ENCODE results near the gene EPHA3.

EPHA3 gene

DNA sequence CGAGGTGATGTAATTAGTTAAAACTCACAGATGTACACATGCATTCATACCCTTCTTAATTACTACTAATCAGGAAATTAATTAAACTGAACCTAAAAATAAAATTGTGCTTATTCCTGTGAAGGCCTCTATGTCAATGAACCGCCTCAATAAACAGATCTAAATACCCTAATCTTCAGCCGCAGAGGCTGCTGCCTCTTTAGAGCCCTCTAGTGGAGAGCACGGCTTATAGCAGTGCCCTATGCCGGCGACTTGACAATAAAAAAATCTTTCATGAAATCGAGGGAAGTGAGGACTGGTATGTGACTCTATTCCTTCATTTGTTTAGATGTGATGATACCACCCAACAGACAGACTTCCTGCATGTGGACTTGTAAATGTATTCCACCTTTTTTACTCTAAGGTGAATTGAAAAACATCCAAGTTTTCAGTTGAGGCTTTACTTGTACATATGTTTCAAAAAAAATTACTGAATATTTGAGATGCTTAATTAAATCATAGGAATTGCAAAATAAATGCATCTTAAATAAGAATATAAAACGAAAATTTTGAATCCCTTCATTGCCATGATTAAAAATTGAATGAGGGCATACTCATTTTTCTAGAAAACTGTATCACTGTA is 8.3 kb upstream of the EPHA3 start:
- FAIRE-seq (peak; percentile 66), DNase-seq (ENCODE audit: insufficient read length, low spot score) (no peak)
- no peak for TF ChIP-seq POU2F2 (IDR thresholded peaks at IDR 0.05; ENCODE audit: low read depth, low read length)
- no peak for TF ChIP-seq TAF1 (IDR thresholded peaks at IDR 0.05; ENCODE audit: low read depth, low read length)
- TF ChIP-seq SPI1 (IDR thresholded peaks at IDR 0.05; ENCODE audit: low read depth, low read length), result no peak
- no peak for TF ChIP-seq POLR2AphosphoS5 (IDR thresholded peaks at IDR 0.05; ENCODE audit: low read depth, low read length)
- no peak for TF ChIP-seq PAX5 (IDR thresholded peaks at IDR 0.05; ENCODE audit: insufficient read depth, low read length, severe bottlenecking)
- no peak for TF ChIP-seq POLR2A (IDR thresholded peaks at IDR 0.05; ENCODE audit: low read depth, low read length)

DNA sequence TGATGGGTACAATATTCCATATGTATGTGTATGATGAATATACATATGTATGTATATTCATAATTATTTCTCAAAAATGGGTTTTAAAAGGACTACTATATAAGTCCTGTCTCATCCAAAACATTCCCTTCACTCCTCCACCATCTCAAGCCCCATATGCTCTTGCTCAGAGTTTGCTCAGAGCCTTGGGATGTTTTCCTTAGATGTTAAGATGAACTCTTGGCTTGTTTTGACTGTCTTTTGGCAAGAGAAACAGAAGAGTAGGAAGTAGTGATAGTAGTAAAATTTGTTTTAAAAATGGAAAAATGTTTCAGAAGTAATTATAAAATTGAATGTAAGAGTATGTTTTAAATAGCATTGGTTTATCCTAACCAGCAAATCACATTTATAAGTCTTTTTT is 6.2 kb upstream of the EPHA3 start:
- TF ChIP-seq POLR2AphosphoS5 (IDR thresholded peaks at IDR 0.05; ENCODE audit: low read depth, low read length), result no peak
- no peak for TF ChIP-seq POU2F2 (IDR thresholded peaks at IDR 0.05; ENCODE audit: low read depth, low read length)
- TF ChIP-seq POLR2A (IDR thresholded peaks at IDR 0.05; ENCODE audit: low read depth, low read length), result no peak
- TF ChIP-seq PAX5 (IDR thresholded peaks at IDR 0.05; ENCODE audit: insufficient read depth, low read length, severe bottlenecking), result no peak
- no peak for TF ChIP-seq SPI1 (IDR thresholded peaks at IDR 0.05; ENCODE audit: low read depth, low read length)
- TF ChIP-seq TAF1 (IDR thresholded peaks at IDR 0.05; ENCODE audit: low read depth, low read length), result no peak
- DNase-seq (ENCODE audit: insufficient read length, low spot score) (no peak), FAIRE-seq (no peak)

DNA sequence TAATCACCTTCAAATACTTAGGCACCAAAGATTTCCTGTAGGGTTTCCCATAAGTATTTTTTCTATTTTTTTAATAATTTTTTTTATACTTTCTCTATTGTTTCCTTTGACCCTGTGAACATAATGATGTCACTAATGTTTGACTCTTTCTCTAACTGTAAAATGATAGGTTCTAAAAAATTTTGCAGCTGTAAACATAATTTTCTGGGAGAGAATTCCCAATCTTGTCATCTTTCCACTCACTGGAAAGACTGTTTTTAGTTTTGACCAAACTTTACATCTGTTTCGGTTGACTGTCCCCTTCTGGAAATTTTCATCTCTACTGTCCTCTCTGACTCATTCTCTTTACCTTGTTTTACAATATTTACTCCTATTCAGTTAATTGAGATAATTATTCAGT is 5.5 kb upstream of the EPHA3 start:
- no peak for TF ChIP-seq POLR2A (IDR thresholded peaks at IDR 0.05; ENCODE audit: low read depth, low read length)
- TF ChIP-seq SPI1 (IDR thresholded peaks at IDR 0.05; ENCODE audit: low read depth, low read length), result no peak
- no peak for TF ChIP-seq PAX5 (IDR thresholded peaks at IDR 0.05; ENCODE audit: insufficient read depth, low read length, severe bottlenecking)
- no peak for TF ChIP-seq TAF1 (IDR thresholded peaks at IDR 0.05; ENCODE audit: low read depth, low read length)
- TF ChIP-seq POLR2AphosphoS5 (IDR thresholded peaks at IDR 0.05; ENCODE audit: low read depth, low read length), result no peak
- no peak for TF ChIP-seq POU2F2 (IDR thresholded peaks at IDR 0.05; ENCODE audit: low read depth, low read length)
- FAIRE-seq, result no peak

DNA sequence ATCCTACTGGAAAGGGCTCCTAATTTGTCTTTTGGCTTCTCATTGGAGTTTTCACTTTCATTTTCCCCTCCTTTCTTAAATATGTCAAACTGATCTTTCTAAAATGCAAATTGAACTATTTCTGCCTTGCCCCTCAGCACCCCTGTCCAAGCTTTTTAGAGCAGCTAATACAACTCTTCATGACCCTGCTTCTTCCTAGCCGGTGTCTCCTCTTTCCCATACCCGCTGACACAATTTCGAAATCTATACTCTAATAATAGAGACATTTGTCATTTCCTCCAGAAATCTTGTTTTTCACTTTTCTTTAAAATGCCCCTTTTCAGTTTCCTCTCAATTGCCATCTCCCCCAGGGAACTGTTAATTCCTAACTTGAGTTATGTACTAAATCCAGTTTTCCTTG is 2.9 kb upstream of the EPHA3 start:
- TF ChIP-seq SPI1 (IDR thresholded peaks at IDR 0.05; ENCODE audit: low read depth, low read length), result no peak
- TF ChIP-seq TAF1 (IDR thresholded peaks at IDR 0.05; ENCODE audit: low read depth, low read length), result no peak
- no peak for DNase-seq (ENCODE audit: insufficient read length, low spot score)
- FAIRE-seq, result no peak

More for the DNA sequence above, 5.5 kb upstream of the EPHA3 start:
- no peak for DNase-seq (ENCODE audit: insufficient read length, low spot score)

DNA sequence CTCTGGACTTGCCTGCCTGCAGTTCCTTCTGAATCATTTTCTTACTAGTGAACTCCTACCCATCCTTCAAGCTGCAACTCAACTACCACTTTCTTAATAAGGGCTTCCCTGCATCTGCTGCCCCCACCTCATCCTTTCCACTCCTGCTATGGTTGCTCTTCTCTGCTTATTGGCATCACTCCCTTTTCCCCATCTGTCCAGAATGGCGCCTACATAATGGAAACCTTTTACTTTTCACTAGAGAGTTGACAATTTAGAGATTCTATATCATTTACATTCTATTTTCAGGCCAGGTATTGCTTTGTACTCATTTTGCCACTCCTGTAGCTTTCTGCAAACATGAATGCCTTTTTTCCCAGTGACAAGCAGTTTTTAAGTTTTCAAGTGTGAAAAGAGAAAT is 1.9 kb upstream of the EPHA3 start:
- TF ChIP-seq SPI1 (IDR thresholded peaks at IDR 0.05; ENCODE audit: low read depth, low read length), result no peak
- TF ChIP-seq POU2F2 (IDR thresholded peaks at IDR 0.05; ENCODE audit: low read depth, low read length), result no peak
- no peak for FAIRE-seq
- no peak for DNase-seq (ENCODE audit: insufficient read length, low spot score)

DNA sequence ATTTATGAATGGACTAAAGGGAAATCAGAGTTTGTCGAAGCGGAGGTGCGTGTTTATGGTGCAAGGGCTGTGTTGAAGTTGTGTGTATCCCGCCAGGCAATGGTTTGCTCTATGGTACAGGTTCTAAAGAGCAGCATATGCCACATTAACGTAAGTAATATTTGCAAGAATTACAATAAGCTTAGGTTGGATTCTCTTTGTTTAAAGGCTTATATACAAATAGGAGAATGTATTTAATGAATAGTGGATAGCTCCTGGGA is 800 bp downstream of the EPHA3 start:
- no peak for FAIRE-seq
- TF ChIP-seq TAF1 (IDR thresholded peaks at IDR 0.05; ENCODE audit: low read depth, low read length), result no peak
- TF ChIP-seq PAX5 (IDR thresholded peaks at IDR 0.05; ENCODE audit: insufficient read depth, low read length, severe bottlenecking), result no peak
- no peak for TF ChIP-seq POLR2AphosphoS5 (IDR thresholded peaks at IDR 0.05; ENCODE audit: low read depth, low read length)
- TF ChIP-seq POU2F2 (IDR thresholded peaks at IDR 0.05; ENCODE audit: low read depth, low read length), result no peak
- TF ChIP-seq POLR2A (IDR thresholded peaks at IDR 0.05; ENCODE audit: low read depth, low read length), result no peak
- no peak for TF ChIP-seq SPI1 (IDR thresholded peaks at IDR 0.05; ENCODE audit: low read depth, low read length)
- DNase-seq (ENCODE audit: insufficient read length, low spot score), result no peak

DNA sequence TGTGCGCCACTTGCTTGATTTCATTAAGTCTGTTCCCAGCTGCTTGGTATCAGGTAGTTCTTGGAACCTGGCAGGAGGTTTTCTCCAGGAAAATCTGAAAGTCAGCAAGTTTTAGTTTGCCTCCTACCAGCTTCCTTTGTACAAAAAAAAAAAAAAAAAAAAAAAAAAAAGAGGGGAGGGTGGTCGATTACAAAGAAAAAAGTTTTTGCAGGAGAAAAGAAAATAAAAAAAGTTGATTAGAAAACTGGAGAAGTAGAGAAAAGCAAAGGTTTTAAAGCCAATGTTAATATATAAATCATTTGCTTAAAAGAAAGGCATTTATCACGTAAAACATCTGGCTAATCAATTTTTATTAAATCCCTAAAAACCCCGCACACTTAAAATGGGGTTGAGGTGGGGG is 5.9 kb downstream of the EPHA3 start:
- TF ChIP-seq SPI1 (IDR thresholded peaks at IDR 0.05; ENCODE audit: low read depth, low read length) (no peak), POU2F2 (IDR thresholded peaks at IDR 0.05; ENCODE audit: low read depth, low read length) (no peak), POLR2AphosphoS5 (IDR thresholded peaks at IDR 0.05; ENCODE audit: low read depth, low read length) (no peak), PAX5 (IDR thresholded peaks at IDR 0.05; ENCODE audit: insufficient read depth, low read length, severe bottlenecking) (no peak), POLR2A (IDR thresholded peaks at IDR 0.05; ENCODE audit: low read depth, low read length) (no peak), TAF1 (IDR thresholded peaks at IDR 0.05; ENCODE audit: low read depth, low read length) (no peak)
- no peak for DNase-seq (ENCODE audit: insufficient read length, low spot score)
- FAIRE-seq, result no peak

DNA sequence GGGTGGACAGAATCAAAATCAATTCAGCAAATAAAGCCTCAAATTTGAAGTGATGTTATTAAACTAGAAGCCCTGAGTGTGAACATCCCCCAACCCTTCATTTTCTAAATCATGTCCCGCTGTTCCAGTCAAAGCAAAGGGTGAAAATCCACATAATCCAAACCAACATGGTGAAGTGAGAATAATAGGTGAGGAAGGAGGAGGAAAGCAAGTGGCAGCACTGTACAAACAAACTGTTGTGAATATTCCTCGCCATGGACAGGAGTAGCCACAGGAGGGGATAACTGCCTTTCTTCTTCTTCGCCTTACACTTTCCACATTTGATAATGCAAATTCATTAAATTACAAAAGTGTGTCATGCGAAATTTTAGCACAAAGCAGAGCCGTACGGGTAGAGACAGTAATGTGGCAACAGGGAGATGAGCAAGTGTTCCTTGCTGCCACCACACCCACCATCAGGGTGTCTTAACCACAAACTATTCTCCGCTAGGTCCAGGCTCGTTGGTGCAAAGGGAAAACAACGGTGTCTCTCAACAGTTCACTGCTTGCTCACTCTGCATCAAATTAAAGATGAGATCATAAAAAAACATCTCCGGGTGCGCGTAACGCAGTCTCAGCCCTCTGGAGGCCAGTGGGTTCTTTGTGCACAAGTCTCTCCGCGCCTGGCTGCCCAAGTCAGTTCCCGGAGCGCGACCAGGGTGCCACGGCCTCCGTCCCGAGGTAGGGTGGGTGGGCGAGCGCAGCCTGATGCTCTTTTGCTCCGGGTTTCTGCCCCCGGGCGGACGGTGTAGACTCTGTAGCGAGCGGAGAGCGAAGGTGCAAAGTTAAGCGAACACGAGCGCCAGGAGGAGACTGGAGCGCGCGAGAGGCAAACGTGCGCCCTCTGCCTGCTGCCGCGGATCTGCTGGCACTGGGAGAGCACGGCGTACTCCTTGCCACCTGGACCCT is 6.7 kb downstream of the EPHA3 start:
- TF ChIP-seq PAX5 (IDR thresholded peaks at IDR 0.05; ENCODE audit: insufficient read depth, low read length, severe bottlenecking), result no peak
- no peak for TF ChIP-seq SPI1 (IDR thresholded peaks at IDR 0.05; ENCODE audit: low read depth, low read length)
- no peak for TF ChIP-seq POU2F2 (IDR thresholded peaks at IDR 0.05; ENCODE audit: low read depth, low read length)
- no peak for TF ChIP-seq POLR2AphosphoS5 (IDR thresholded peaks at IDR 0.05; ENCODE audit: low read depth, low read length)
- no peak for TF ChIP-seq POLR2A (IDR thresholded peaks at IDR 0.05; ENCODE audit: low read depth, low read length)
- TF ChIP-seq TAF1 (IDR thresholded peaks at IDR 0.05; ENCODE audit: low read depth, low read length), result no peak
- FAIRE-seq (peak; percentile 63), DNase-seq (ENCODE audit: insufficient read length, low spot score) (no peak)

DNA sequence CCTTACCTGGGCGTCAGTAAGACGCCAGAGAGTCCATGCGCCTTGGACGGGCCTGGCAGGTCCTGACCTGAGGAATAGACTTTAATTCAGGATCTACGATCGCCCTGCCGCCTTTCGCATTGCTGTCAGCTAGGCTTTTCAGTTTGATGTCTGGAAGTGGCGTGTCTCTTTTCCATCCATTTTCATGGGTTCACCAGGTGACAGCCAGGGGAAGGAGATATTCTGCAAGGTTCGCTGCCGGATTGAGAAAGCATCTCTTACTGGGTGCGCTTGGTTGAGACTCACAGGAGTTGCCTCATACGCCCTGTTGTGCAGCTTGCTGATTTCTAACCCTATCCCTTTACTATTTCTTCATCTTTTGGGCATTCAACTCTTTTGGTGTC is 7.4 kb downstream of the EPHA3 start:
- FAIRE-seq, result no peak

DNA sequence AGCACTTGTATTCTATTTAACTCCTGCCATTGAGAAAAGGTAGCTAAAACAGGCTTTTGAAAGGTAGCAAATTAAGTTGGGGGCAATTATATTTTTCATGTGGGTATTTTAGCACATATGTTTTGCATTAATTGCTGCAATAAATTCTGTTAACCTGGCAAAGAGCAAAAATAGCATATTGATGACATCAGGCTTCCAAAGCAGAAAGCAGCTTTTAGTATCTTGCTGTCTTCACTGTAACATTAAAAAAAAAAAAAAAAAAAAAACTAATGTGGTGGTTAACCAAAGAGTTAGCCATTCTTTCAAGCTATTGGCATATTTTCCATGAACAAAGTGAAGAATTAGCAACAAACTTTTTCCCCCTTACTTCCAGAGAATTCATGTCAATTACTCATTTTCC is 9.1 kb downstream of the EPHA3 start:
- FAIRE-seq (no peak), DNase-seq (ENCODE audit: insufficient read length, low spot score) (no peak)
- no peak for TF ChIP-seq SPI1 (IDR thresholded peaks at IDR 0.05; ENCODE audit: low read depth, low read length)
- no peak for TF ChIP-seq POLR2A (IDR thresholded peaks at IDR 0.05; ENCODE audit: low read depth, low read length)
- TF ChIP-seq POU2F2 (IDR thresholded peaks at IDR 0.05; ENCODE audit: low read depth, low read length), result no peak
- TF ChIP-seq TAF1 (IDR thresholded peaks at IDR 0.05; ENCODE audit: low read depth, low read length), result no peak
- TF ChIP-seq POLR2AphosphoS5 (IDR thresholded peaks at IDR 0.05; ENCODE audit: low read depth, low read length), result no peak
- TF ChIP-seq PAX5 (IDR thresholded peaks at IDR 0.05; ENCODE audit: insufficient read depth, low read length, severe bottlenecking), result no peak

More for the DNA sequence above, 7.4 kb downstream of the EPHA3 start:
- TF ChIP-seq POLR2AphosphoS5 (IDR thresholded peaks at IDR 0.05; ENCODE audit: low read depth, low read length), result no peak
- no peak for DNase-seq (ENCODE audit: insufficient read length, low spot score)
